ENCODE measurements around the gene TRIM6.
"Not testable (repeated sequence)": the region's sequence is repeated elsewhere in the genome, so short reads cannot be mapped to it uniquely, and the experiment has no call there.

The TRIM6 gene

DNA sequence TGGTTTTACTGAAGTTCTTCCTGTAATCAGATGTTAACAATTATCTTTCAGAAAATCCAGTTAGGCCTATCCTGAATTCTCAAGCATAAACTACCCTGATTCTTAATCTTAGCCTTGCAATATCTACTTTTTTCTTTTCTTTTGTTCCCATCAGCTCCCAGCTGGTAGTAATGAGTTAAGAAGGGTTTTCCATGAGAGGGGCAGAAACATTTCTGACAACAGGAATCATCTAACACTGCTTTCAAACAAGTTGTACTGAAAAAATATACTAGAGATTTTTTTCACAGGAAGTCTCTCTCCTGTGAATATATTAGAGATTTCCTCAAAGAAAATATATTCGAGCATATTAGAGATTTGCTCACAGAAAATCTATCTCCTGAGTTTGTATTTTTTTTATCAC lies 3.3 kb upstream of the TRIM6 start:
- Histone ChIP-seq H3K27ac (no peak overlapping the region), H3K4me1 (peaks cover 0 to 17% (median 12%) of the 10 kb centered on the region in 4 donors), H3K9me3 (no peaks in the 10 kb centered on the region), H3K36me3 (no peaks in the 10 kb centered on the region), H3K27me3 (no peaks in the 10 kb centered on the region), H3K4me3 (no peak overlapping the region)
- TF ChIP-seq, protein P1, sequence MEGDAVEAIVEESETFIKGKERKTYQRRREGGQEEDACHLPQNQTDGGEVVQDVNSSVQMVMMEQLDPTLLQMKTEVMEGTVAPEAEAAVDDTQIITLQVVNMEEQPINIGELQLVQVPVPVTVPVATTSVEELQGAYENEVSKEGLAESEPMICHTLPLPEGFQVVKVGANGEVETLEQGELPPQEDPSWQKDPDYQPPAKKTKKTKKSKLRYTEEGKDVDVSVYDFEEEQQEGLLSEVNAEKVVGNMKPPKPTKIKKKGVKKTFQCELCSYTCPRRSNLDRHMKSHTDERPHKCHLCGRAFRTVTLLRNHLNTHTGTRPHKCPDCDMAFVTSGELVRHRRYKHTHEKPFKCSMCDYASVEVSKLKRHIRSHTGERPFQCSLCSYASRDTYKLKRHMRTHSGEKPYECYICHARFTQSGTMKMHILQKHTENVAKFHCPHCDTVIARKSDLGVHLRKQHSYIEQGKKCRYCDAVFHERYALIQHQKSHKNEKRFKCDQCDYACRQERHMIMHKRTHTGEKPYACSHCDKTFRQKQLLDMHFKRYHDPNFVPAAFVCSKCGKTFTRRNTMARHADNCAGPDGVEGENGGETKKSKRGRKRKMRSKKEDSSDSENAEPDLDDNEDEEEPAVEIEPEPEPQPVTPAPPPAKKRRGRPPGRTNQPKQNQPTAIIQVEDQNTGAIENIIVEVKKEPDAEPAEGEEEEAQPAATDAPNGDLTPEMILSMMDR (IDR thresholded peaks at IDR 0.05): no peak
- intact Hi-C loops (cut with DNase I; ENCODE audit: low total_unique reads): no loop called here
- no peak for DNase-seq

DNA sequence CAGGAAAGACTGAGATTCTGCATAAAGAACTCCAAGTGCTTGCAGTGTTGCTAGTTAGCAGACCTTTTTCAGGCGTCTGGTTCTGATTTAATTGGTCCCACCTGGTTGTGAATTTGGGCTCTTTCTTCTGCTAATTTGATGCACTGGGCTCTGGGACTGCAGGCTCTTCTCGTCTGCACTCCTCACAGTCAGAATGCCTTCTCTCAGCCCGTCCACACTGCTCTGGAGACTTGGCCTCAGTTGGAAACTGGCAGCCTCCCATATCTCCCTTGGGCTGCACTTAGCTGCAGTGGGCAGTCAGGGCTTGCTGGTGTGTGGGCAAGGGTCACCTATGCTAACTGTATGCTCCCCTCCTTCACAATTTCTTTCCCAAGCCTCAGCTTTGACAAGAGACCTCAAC lies 1.5 kb downstream of the TRIM6 start:
- Histone ChIP-seq H3K4me3 (peak overlapping the region in 1 of 2 donors; percentile 58), H3K9me3 (no peaks in the 10 kb centered on the region), H3K27ac (peak overlapping the region; percentile 76 to 81), H3K4me1 (peaks cover 0 to 26% (median 13%) of the 10 kb centered on the region in 4 donors), H3K36me3 (no peaks in the 10 kb centered on the region), H3K27me3 (no peaks in the 10 kb centered on the region)
- intact Hi-C loops (cut with DNase I; ENCODE audit: low total_unique reads): no loop called here
- DNase-seq: no peak
- TF ChIP-seq, protein P1 (IDR thresholded peaks at IDR 0.05): no peak

DNA sequence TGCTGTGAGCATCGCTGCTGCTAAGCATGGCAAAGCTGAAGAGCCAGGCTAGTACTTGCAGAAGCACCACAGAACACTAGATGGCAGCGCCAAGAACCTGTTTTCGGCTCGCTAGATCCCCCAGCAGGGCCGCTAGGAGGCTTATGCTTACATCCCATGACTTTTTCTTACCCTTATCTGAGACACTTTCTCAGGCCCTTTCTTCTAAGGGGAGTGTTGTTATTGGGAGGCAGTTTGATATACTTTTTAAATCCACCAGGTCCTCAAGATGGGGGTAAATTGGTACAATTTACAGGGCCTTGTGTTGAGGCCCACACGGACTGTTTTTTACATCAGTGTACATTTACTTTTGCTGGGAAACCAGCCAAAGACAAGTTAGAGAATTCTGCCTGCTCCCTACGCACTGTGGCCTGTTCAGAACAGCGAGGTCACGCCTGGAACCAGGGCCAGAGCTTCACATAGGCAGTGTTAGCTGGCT lies 4.0 kb downstream of the TRIM6 start:
- Histone ChIP-seq H3K36me3 (peaks cover 0 to 9% (median 4%) of the 10 kb centered on the region in 3 donors), H3K4me3 (no peak overlapping the region), H3K4me1 (peaks cover 0 to 26% (median 13%) of the 10 kb centered on the region in 4 donors), H3K27me3 (no peaks in the 10 kb centered on the region), H3K9me3 (no peaks in the 10 kb centered on the region), H3K27ac (peak overlapping the region; percentile 63 to 78)
- intact Hi-C loops (cut with DNase I; ENCODE audit: low total_unique reads): loop anchor here (10.0 kb wide), 1 partner anchor 84 kb away; the partner anchor contains the start of genes TRIM22 and TRIM5
- TF ChIP-seq, protein P1 (IDR thresholded peaks at IDR 0.05): peak; percentile 76 to 84
- DNase-seq: peak; percentile 73 to 86

DNA sequence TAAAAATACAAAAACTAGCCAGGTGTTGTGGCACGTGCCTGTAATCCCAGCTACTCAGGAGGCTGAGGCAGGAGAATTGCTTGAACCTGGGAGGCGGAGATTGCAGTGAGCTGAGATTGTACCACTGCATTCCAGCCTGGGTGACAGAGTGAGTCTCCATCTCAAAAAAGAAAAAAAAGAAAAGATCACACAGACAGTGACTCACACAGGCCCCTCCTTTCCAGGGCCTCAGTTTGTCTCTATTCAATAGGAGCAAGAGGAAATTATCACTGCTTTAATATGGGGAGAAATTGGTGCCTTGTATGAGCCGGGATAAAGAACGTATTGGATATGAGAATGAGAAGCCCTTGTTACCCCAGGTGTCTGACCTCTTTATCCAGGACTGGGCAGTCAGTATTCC lies 6.4 kb downstream of the TRIM6 start:
- Histone ChIP-seq H3K36me3 (peaks cover 0 to 13% (median 4%) of the 10 kb centered on the region in 3 donors), H3K4me1 (peaks cover 0 to 13% (median 4%) of the 10 kb centered on the region in 4 donors)
- intact Hi-C loops (cut with DNase I; ENCODE audit: low total_unique reads): loop anchor here (10.0 kb wide), 1 partner anchor 82 kb away; the partner anchor contains the start of genes TRIM22 and TRIM5
- not testable (repeated sequence) for H3K9me3 ChIP-seq, H3K27me3 ChIP-seq, DNase-seq, H3K27ac ChIP-seq, H3K4me3 ChIP-seq

DNA sequence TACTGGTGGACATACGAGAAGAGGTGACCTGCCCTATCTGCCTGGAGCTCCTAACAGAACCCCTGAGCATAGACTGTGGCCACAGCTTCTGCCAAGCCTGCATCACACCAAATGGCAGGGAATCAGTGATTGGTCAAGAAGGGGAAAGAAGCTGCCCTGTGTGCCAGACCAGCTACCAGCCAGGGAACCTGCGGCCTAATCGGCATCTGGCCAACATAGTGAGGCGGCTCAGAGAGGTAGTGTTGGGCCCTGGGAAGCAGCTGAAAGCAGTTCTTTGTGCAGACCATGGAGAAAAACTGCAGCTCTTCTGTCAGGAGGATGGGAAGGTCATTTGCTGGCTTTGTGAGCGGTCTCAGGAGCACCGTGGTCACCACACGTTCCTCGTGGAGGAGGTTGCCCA lies 6.9 kb downstream of the TRIM6 start:
- TF ChIP-seq, protein P1 (IDR thresholded peaks at IDR 0.05): no peak
- Histone ChIP-seq H3K9me3 (no peaks in the 10 kb centered on the region), H3K27me3 (no peaks in the 10 kb centered on the region), H3K4me3 (no peak overlapping the region), H3K27ac (no peak overlapping the region), H3K4me1 (peaks cover 0 to 8% (median 1%) of the 10 kb centered on the region in 4 donors), H3K36me3 (peaks cover 0 to 13% (median 4%) of the 10 kb centered on the region in 3 donors)
- DNase-seq: no peak
- intact Hi-C loops (cut with DNase I; ENCODE audit: low total_unique reads): loop anchor here (10.0 kb wide), 1 partner anchor 81 kb away; the partner anchor contains the start of genes TRIM22 and TRIM5

DNA sequence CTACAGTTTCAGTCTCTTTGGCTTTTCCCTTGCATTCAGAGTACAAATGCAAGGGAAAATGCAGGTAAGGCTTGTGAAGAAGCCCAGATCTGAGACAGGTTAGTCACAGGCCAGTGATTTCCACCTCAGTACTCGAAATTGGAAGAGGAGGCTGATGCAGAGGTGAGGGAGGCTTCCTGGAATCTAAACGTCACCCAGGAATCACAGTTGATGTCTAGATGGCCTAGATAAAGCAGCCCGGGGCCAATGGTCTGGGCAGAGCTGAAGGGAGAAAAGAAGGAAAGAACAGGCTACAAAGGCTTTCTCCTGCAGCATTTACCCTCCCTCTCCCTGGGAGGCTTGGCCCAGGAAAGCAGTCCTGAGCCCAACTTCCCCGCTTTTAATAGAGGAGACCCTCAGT lies 8.5 kb downstream of the TRIM6 start:
- no peak overlapping the region for H3K4me3 ChIP-seq
- no peaks in the 10 kb centered on the region for H3K27me3 ChIP-seq
- peaks cover 0 to 18% (median 4%) of the 10 kb centered on the region in 3 donors for H3K36me3 ChIP-seq
- peaks cover 0 to 8% (median 1%) of the 10 kb centered on the region in 4 donors for H3K4me1 ChIP-seq
- intact Hi-C loops (cut with DNase I; ENCODE audit: low total_unique reads): loop anchor here (10.0 kb wide), 1 partner anchor 80 kb away; the partner anchor contains the start of genes TRIM22 and TRIM5
- no peak for DNase-seq
- TF ChIP-seq, protein P1 (IDR thresholded peaks at IDR 0.05): no peak
- no peak overlapping the region for H3K27ac ChIP-seq
- H3K9me3 ChIP-seq: no peaks in the 10 kb centered on the region

Measured in tibial artery (tissue), 4 donors.